ENCODE data around the gene NPLOC4.

Gene NPLOC4

GRCh38 chr17:81564778-81565177 is 72.1 kb downstream of the NPLOC4 start:
- no peak for DNase-seq

GRCh38 chr17:81563861-81564586 is 72.9 kb downstream of the NPLOC4 start:
- DNase-seq = no peak

- no peak for DNase-seq
Observed at GRCh38 chr17:81561494-81561885, 75.4 kb downstream of the NPLOC4 start.

GRCh38 chr17:81558941-81559806 is 77.7 kb downstream of the NPLOC4 start:
- DNase-seq = no peak

GRCh38 chr17:81558115-81558468 is 78.8 kb downstream of the NPLOC4 start:
- DNase-seq = no peak

GRCh38 chr17:81557276-81558114 is 79.4 kb downstream of the NPLOC4 start:
- no peak for DNase-seq

GRCh38 chr17:81556863-81557262 is 80.0 kb downstream of the NPLOC4 start:
- no peak for DNase-seq

GRCh38 chr17:81556175-81556691 is 80.7 kb downstream of the NPLOC4 start:
- no peak for DNase-seq

GRCh38 chr17:81553616-81554181 is 83.2 kb downstream of the NPLOC4 start:
- peak in 1 of 5 donors; percentile 8 for DNase-seq

GRCh38 chr17:81553018-81553615 is 83.8 kb downstream of the NPLOC4 start:
- DNase-seq = peak; percentile 62 to 86 (median 70)

GRCh38 chr17:81552244-81553017 is 84.5 kb downstream of the NPLOC4 start, which contains the start of gene FAAP100:
FAAP100 (minus strand) TSS chr17:81552353; CDS start chr17:81552330, 23 bp downstream.
- peak; percentile 63 to 85 (median 71) for DNase-seq

GRCh38 chr17:81551458-81552243 is 85.3 kb downstream of the NPLOC4 start:
- no peak for DNase-seq

- no peak for DNase-seq
Observed at GRCh38 chr17:81550830-81551457, 86.0 kb downstream of the NPLOC4 start.

GRCh38 chr17:81550285-81550684 is 86.6 kb downstream of the NPLOC4 start:
- DNase-seq = no peak

GRCh38 chr17:81549826-81550225 is 87.1 kb downstream of the NPLOC4 start:
- no peak for DNase-seq

- no peak for DNase-seq
Observed at GRCh38 chr17:81549031-81549557, 87.8 kb downstream of the NPLOC4 start.

GRCh38 chr17:81547614-81547982 is 89.3 kb downstream of the NPLOC4 start:
- DNase-seq = no peak

- DNase-seq = no peak
Observed at GRCh38 chr17:81546906-81547613, 89.9 kb downstream of the NPLOC4 start.
